GM18526 (cell line): ENCODE data around the gene NSD2.

ENCODE experiments used
- POLR2A ChIP-seq: IDR thresholded peaks from 3 replicates; pipeline ENCODE4 v1.6.1; 2011; ENCODE audit not compliant: insufficient read length; ENCODE audit errors: extremely low read depth

NSD2 gene

DNA sequence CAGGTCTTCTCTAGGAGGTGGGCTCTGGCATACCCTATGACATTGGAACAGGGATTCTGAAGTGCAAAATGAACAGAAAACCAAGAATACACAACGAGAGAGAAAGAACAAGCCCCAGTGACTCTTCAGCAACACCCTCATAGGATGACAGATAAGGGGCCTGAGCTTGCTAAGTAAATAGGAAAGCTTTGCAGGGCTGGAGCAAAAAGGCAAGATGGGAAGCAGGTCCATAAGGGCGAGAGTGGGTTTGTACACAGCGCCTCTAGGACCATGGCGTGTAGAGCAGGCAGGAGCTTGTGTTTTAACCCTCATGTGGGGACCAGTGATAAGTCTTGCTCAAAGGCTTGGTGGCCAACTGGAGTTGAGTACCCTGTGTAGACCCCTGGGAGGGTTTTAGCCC lies 91.8 kb downstream of the NSD2 start:
- TF ChIP-seq POLR2A = no peak

DNA sequence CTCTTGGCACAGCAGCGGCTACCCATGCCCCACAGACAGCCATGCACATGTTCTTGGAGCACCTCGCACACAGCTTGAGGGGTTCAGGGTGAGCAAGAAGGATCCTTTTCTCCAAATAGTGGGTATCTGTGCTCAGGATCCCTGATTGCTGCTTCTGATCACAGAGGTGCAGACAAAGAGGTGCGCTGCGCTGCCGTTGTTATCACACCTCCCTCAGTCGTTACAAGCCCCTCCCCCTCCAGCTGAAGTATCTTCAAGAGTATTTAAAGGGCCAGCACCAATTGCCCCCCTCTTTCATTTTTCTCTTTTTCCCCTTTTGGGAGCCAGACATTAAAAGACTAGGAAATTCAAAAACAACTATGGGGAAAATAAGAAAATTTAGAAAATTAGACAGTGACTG lies 93.2 kb downstream of the NSD2 start:
- TF ChIP-seq POLR2A = no peak

DNA sequence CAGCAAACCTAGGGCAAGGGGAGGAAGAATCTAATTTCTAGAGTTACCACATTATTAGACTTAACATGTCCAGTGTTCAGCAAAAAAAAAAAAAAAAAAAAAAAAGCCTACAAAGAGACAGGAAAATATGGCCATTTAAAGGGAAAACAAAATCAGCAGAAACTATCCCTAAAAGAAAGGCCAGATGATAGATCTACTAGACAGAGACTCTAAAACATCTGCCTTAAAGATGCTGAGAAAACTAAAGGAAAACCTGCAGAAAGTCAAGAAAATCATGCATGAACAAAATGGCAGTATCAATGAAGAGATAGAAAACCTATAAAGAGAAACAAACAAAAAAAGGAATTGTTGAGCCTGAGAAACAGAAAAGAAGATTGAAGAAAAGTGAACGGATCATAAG lies 93.8 kb downstream of the NSD2 start:
- TF ChIP-seq POLR2A = no peak

DNA sequence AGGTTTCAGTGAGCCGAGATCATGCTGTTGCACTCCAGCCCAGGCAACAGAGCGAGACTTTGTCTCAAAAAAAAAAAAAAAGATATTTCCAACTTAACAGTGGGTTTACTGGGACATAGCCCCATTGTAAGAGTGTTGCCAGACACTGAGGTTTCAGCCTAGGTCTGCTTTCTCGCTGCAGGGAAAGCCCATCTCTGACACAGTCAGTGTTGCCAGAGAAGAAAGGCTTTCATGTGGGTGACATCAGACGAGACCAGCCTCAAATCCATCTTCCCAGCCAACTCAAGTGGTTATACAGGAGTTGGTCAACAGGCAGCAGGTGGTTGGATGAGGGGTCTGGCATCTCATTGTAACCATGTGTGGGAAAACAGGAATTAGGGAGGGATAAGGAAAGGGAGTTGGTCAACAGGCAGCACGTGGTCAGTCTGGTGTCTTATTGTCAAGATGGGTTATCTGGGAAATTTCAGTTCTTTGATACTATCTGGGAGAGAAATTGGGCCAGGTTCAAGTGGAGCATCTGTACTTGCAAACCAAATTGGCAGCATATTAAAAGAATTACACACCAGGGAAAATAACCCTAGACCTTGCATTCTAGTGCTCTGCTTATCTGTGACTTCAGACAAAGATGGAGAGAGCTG lies 96.4 kb downstream of the NSD2 start:
- no peak for TF ChIP-seq POLR2A

DNA sequence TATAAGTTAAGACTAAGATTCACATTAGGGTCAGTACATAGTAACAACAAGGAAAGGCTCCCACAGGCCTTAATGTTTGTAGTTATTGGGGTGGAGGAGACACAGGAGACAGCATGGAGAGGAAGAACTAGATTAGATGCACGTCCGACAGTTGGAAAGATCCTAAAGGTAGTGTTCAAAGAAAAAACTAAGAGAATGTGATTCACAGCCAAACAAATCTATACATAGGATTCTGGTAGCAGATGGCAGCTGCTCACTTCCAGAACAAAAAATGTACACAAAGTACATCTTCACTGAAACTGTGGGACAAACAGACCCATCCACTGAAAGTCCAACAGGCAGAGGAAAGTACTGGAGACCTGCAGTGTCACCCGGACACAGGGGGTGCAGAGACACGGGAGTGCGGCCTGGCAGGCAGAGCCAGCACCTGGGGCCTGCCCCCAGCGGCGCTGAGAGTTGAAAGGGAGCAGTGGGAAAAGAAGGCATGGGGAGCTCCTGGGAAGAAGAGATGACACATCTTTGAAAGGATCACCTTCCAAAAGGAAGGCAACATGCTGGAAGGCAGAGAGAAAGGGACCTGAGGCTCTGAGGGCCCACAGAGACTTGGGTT lies 97.6 kb downstream of the NSD2 start:
- no peak for TF ChIP-seq POLR2A

DNA sequence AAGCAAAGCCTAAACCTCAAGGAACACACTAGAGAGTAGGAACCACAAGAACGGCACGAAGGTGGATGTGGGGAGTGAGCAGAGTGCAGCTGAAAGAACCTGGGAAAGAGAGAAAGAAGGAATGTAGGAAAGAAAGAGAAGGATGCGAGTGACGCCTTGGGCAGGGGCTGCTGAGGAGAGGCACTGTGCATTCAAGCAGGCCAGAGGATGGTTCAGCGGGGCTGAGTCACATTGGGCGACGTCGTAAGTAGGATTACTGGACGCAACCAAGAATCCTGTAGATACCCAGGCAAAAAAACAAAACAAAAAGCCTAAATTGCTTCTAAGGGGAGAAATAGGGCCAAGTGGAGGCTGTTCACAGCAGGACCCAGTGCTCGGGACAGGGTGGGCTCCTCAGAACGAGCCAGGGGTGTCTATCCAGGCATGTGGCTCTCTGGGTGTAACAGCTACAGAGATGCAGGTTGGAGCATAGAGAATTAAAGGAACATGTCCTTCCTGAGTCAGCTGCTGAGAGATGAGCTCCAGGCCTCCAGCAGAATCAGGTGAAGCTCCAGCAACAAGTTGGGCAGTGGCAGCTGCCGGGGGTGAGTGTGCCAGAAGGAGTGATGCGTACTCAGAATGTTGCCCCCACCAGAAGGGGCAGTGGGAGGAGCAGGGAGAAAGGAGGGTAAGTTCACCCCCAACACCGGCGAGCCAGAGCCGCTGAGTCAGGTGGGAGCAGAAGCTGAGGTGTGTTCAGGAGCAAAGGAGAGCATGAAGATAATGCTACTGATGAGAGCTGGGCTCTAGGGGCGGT lies 98.9 kb downstream of the NSD2 start:
- TF ChIP-seq POLR2A = no peak

DNA sequence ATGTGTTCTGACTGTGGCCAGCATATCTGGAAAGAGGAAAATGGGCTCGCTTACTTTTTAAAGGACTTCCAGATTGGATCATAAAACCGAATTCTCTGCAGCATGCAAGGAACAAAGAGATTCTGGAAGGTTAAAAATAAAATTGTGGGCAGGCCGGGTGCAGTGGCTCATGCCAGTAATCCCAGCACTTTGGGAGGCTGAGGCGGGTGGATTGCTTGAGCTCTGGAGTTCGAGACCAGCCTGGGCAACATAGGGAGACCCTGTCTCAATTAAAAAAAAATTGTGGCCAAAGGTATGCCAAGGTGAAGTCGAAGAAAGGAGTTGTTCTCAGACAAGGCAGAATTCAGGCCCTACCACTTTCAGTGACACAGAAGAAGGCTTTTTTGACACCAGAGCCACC lies 99.7 kb downstream of the NSD2 start:
- TF ChIP-seq POLR2A = no peak

DNA sequence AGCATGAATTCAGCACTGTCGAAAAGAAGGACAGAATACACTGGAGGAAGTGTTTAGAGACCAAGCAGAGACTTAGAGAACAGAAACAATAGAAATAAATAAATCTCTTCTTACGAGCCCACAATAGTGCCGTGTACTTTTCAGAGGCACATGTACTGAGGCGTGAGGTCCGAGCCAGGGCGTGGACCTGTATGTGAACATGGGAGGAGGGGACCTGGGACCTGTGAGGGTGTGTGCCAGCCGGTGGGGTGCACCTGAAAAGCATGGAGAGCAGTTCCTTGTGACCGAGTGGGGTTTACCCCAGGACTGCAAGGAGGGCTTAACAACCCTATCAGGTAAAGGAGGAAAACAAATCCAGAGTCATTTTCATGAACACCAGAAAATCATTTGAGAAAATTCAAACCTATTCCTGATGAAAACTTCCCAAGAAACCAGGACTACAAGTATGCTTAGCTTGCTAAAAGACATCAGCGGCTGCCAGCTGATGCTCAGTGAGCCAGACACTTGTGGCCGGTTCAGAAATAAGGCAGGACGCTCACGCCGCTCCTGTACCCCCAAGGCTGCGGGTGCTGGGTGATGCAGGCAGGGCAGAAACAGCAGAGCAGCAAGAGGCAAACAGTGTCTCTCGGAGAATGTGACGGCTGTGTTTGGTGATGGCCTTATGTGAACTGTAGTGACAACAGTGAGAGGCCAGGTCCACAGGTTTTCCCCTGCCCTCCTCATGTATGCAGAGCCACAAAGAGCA lies 100.4 kb downstream of the NSD2 start:
- TF ChIP-seq POLR2A = no peak

DNA sequence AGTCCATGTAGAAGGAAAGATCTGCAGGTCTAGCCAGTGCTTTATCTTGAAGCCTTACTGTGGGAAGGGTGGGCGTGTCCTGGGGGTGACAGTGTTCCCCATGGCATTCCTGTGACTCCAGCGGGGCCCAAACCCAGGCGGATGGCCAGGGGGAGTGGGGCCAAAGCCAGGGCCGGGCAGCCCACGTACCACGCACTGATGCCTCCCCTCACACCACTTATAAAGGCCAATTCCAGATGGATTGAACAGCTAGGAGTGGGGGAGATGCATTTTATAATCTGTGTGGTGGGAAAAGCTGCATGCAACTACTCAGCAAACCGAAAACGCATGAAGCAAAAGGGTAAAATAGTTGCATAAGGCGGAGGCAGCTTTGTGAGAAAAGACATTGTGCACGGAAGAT lies 101.2 kb downstream of the NSD2 start:
- no peak for TF ChIP-seq POLR2A

DNA sequence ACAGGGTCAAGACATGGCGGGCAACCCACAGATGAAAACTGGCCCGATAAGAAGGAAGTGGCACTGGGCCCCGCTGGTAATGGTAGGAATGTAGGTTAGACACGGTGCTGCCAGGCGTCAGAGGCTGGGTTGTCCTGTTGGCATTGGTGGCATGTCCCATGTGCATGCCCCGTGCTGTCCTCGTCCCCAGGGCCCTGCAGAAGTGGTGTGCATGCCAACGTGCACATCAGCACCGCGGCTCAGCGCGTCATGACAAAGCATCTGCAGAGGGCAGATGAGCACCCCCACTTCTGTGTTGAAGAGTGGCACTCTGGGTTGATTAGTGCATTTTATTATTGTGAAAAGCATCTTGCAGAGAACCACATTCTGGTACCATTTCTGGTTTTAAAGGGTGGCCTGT lies 102.0 kb downstream of the NSD2 start:
- no peak for TF ChIP-seq POLR2A

DNA sequence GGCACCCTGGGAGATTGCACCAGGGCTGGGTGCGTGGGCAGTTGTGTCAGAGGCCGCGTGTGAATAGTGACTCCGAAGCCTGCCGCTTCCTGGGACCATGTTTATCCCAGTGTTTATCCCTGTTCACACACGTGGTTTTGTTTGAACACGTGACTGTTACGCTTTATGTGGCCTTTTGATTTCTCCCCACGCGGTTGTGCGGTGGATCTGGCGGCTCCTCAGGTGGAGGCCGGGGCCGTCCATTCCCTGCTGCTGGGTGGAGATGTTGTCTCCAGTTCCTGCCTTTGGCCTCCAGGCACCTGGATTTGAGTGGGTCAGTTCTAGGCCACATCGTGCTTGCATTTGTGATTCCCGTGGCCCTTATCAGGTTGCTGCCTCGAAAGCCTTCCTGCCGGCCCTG lies 102.5 kb downstream of the NSD2 start:
- TF ChIP-seq POLR2A = no peak

DNA sequence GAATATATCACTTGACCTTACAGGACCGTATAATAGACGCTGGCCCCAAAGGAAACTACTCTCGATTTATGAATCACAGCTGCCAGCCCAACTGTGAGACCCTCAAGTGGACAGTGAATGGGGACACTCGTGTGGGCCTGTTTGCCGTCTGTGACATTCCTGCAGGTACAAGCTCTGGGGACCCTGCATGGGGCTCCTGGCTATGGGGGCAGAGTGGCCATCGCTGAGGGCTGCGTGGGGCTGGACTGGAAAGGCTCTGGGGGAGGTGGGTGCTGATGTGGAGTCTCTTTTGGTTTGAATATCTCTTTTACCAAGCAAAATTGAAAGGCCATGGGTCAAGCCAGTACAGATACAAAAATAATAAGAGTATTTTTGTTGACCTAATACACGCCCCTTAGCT lies 103.6 kb downstream of the NSD2 start:
- no peak for TF ChIP-seq POLR2A

DNA sequence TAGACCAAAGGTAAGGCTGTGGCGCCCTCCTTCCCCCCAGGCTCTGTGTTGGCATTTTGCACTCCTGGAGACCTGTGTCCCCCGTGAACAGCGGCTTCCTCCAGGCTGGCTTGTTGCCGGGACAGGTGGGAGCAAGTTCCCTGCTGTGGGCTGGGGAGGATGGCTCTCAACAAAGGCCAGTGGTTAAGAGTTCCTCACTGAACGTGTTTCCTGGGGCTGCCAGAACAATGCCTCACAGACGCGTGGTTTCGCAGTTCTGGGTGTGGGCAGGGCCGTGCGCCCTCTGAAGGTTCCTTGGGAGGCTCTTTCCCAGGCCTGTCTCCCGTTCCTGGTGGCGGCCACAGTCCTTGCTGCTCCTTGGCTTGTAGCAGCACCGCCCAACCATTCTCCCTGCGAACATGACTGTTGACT lies 104.2 kb downstream of the NSD2 start:
- no peak for TF ChIP-seq POLR2A

DNA sequence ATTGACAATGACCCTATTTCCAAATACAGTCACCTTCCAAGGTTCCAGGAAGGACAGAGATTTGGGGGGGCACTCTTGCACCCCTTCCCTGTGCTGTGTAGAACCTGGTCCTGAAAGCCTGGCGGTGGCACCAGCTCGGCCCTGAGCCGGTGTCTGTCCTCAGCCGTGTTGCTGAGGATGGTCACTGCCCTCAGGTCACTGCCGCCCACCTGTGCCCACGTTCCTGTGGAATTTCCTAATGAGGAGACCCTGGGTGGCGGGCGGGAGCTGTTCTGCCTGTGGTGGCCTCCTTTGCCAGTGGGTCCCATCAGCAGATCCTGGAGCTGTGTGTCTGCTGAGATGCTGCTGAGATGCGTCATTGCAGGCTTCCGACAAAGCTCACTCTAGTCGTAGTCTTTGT lies 104.7 kb downstream of the NSD2 start:
- no peak for TF ChIP-seq POLR2A

DNA sequence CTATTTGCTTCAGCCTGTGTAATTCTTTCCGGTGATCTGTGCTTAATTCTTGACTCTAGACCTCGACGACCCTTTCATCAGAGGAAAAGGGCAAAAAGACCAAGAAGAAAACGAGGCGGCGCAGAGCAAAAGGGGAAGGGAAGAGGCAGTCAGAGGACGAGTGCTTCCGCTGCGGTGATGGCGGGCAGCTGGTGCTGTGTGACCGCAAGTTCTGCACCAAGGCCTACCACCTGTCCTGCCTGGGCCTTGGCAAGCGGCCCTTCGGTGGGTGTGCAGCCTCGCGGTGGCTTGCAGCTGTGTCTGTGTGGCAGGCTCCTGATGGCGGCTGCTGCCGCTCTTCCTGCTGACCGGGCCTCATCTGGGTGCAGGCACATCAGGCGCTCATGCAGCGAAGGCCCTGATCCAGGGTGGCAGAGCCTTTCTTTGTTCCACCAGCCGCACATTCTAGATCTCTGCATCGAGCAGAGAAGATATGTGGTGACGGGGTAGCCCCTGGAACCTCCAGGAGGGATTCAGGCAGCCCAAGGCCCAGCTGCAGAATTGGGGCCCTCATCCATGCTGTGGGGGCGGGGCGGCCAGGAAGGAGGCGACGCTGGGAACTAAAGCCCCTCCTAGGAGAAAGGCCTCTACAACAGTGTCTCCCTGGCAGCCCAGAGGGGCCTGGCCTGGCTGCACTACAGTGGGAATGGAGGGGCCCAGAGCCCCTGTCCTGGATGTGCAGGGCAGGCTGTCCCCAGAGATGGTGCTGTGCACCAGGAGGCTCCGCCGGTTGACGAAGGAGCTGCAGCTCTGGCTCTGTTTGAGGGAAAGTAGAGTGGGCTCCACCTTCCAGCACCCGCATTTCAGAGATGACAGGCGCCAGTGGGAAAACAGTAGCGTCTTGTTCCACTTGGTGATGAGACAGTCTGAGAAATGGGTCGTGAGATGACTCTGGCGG lies 105.5 kb downstream of the NSD2 start:
- TF ChIP-seq POLR2A = no peak
